Measurements from ENCODE around the gene UMPS.

UMPS gene

DNA sequence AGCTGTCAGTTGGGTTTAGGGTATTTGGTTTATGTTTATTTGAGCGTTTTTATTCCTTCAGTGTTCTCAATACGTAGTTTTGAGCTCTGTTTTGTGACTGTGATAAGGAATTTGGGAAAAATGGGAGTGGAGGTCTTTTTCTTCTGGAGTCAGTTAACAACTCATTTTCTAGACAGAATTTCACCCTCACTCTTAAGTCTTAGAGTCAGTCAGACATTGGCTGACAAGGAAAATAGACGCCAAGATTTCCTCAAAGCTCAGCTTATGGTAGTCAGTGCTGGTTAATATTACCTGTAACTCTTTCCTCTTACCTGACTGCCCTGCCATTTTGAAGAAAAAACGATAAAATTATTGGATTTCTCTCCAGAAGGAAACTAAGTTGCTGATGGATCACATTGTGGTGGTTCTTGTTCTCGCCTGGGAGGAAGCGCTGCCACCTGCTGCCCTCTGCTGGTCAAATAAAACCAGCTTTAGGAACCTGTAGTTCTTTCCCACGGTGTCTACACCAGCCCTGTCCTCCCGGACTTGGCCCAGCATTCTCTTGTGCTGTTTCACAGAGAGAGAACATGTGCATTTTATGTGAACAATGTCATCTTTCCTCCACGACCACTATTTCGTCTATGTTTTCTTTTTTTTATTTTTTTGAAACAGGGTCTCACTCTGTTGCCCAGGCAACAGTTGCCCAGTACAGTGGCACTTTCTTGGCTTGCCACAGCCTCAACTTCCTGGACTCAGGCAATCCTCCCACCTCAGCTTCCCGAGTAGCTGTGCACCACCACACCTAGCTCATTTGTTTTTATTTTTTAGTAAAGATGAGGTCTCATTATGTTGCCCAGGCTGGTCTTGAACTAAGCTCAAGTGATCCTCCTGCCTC is 41.4 kb upstream of the UMPS start:
- TF ChIP-seq, protein P1, sequence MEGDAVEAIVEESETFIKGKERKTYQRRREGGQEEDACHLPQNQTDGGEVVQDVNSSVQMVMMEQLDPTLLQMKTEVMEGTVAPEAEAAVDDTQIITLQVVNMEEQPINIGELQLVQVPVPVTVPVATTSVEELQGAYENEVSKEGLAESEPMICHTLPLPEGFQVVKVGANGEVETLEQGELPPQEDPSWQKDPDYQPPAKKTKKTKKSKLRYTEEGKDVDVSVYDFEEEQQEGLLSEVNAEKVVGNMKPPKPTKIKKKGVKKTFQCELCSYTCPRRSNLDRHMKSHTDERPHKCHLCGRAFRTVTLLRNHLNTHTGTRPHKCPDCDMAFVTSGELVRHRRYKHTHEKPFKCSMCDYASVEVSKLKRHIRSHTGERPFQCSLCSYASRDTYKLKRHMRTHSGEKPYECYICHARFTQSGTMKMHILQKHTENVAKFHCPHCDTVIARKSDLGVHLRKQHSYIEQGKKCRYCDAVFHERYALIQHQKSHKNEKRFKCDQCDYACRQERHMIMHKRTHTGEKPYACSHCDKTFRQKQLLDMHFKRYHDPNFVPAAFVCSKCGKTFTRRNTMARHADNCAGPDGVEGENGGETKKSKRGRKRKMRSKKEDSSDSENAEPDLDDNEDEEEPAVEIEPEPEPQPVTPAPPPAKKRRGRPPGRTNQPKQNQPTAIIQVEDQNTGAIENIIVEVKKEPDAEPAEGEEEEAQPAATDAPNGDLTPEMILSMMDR (IDR thresholded peaks at IDR 0.05; ENCODE audit: low read depth, low read length): peak; percentile 87
- DNase-seq (ENCODE audit: extremely low read depth, low read depth): peak; percentile 36

DNA sequence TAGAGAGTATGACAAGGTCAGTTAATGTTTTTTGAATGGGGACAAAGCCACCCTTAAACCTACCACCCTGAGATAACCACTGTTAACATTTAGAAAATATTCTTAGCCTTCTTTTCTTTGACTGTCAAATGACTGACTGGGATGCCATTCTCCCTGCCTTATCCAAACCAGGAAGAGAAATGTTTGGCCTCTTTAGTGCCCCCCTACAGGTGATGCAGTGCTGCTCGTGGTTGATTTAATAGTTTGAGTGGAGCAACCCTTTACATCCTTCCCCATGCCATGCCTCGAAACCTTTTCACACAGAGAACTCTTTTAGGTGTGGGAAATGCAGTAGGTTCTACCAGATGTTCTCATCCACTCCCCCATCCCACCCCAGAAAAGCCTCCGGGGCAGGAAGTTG is 38.7 kb upstream of the UMPS start:
- TF ChIP-seq, protein P1 (IDR thresholded peaks at IDR 0.05; ENCODE audit: low read depth, low read length): no peak
- no peak for DNase-seq (ENCODE audit: extremely low read depth, low read depth)

DNA sequence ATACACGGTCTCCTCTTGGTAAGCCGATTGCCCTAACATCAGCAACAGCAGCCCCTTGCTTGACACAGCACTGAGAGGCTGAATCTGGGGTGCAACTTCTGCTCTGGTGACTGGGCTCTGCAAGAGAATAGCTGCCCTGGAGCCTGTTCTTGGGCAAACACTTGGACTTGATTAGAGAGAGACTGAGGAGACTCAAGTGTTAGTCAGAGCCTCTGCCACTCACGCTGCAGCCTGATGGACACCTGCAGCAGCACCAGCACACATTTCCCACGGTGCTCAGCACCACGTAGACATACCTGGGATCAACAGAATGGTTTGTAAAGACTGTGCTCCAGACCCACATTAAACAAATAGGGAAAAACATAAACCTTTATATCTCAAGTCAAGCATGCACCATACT is 35.8 kb upstream of the UMPS start:
- TF ChIP-seq, protein P1 (IDR thresholded peaks at IDR 0.05; ENCODE audit: low read depth, low read length): no peak
- no peak for DNase-seq (ENCODE audit: extremely low read depth, low read depth)

DNA sequence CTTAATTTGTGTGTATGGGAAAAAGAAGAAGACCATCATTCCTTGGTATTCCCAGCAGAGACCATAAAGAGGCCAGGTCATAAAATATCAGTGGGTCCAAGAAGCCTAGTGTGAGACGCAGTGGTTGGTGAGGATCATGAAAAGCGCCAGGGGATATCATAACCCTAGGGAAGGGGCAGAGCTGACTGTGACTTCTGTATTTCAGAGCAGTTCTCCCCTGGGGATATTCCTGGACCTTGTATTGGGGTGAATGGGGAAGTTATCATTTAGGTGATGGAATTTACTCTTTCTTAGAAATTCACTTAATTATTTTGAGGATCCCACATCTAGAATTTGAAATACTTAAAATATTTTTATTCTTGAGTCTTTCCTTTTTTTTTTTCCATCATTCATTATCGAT is 34.9 kb upstream of the UMPS start:
- DNase-seq (ENCODE audit: extremely low read depth, low read depth): no peak
- TF ChIP-seq, protein P1 (IDR thresholded peaks at IDR 0.05; ENCODE audit: low read depth, low read length): no peak

DNA sequence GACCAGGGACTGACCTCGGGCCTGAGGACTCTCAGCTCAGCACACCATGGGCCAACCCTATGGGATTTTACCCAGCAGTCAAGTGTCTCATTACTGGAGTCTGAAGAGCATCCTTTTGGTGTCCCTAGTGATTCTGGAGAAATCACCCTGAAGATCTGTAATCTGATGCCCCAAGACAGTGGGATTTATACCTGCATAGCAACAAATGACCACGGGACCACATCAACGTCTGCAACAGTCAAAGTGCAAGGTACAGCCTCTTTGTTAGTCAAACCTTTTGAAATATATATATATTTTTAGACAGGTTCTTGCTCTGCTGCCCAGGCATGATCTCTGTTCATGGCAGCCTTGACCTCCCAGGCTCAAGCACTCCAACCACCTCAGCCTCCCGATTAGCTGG is 34.2 kb upstream of the UMPS start:
- no peak for DNase-seq (ENCODE audit: extremely low read depth, low read depth)
- TF ChIP-seq, protein P1 (IDR thresholded peaks at IDR 0.05; ENCODE audit: low read depth, low read length): no peak

DNA sequence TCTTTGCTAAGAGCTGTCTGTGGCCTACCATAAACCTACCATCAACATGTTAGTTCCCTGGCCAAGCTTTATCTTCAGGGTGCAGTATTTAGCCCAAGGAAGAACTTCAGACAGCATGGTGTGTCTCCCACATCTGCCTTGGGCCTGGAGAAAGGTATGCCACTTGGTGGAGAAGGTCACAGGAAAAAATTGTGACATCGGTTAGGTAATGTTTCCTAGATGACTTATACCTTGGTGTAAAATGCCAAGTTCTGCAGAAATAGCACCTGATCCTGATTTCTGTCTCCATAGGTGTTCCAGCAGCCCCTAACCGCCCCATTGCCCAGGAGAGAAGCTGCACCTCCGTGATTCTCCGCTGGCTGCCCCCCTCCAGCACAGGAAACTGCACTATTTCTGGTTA is 33.0 kb upstream of the UMPS start:
- no peak for DNase-seq (ENCODE audit: extremely low read depth, low read depth)

More for the DNA sequence above, 33.0 kb upstream of the UMPS start:
- TF ChIP-seq, protein P1 (IDR thresholded peaks at IDR 0.05; ENCODE audit: low read depth, low read length): no peak
